NB4 (cell line): ENCODE data around the gene PSMD9.
"Not testable (repeated sequence)": the region's sequence is repeated elsewhere in the genome, so short reads cannot be mapped to it uniquely, and the experiment has no call there.

Experiments
- DNase-seq: peaks from one replicate; pipeline ENCODE4 v3.0.0; 2010; ENCODE audit warnings: low read depth
- H3K4me3 ChIP-seq: one replicate; pipeline ENCODE4 v1.5.1; 2011; ENCODE audit warnings: mild to moderate bottlenecking, low read depth, low read length, moderate library complexity
- MAX ChIP-seq: IDR thresholded peaks from 2 replicates; pipeline ENCODE4 v1.6.1; 2011; ENCODE audit warnings: low read depth, low read length
- MYC ChIP-seq: IDR thresholded peaks from 2 replicates; pipeline ENCODE4 v1.6.1; 2011; ENCODE audit warnings: low read depth, low read length
- POLR2A ChIP-seq: IDR thresholded peaks from 2 replicates; pipeline ENCODE4 v1.6.1; 2011; ENCODE audit warnings: mild to moderate bottlenecking; ENCODE audit not compliant: insufficient read length; ENCODE audit errors: extremely low read depth
- TF ChIP-seq, protein P1 (sequence below): IDR thresholded peaks from one replicate; pipeline ENCODE4 v1.5.1; 2012; ENCODE audit warnings: low read depth, low read length

PSMD9 gene

GRCh38 chr12:121849211-121849610, 39.4 kb upstream of the PSMD9 start:
- TF ChIP-seq POLR2A (no peak), MYC (no peak), MAX (no peak)
- TF ChIP-seq, protein P1, sequence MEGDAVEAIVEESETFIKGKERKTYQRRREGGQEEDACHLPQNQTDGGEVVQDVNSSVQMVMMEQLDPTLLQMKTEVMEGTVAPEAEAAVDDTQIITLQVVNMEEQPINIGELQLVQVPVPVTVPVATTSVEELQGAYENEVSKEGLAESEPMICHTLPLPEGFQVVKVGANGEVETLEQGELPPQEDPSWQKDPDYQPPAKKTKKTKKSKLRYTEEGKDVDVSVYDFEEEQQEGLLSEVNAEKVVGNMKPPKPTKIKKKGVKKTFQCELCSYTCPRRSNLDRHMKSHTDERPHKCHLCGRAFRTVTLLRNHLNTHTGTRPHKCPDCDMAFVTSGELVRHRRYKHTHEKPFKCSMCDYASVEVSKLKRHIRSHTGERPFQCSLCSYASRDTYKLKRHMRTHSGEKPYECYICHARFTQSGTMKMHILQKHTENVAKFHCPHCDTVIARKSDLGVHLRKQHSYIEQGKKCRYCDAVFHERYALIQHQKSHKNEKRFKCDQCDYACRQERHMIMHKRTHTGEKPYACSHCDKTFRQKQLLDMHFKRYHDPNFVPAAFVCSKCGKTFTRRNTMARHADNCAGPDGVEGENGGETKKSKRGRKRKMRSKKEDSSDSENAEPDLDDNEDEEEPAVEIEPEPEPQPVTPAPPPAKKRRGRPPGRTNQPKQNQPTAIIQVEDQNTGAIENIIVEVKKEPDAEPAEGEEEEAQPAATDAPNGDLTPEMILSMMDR: no peak
- no peak for DNase-seq
- no peak overlapping the region for H3K4me3 ChIP-seq

DNA sequence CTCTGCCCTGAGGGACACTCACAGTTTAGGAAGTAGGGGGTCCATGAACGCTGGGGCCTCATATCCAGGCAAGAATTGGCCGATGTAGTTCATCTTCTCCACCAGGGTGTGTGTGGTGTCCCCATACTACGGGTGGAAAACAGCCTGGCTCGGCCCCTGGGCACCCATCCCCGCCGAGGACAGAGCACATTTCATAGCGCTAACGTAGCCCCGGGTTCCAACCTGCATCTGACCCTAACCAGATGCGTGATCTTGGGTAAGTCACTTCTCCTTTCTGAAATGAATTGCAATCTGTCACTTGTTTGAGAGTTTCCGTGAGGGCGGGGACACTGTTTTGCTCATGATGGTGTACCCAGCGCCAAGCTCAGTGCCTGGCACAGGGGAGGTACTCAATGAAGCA, 38.9 kb upstream of the PSMD9 start:
- DNase-seq: peak; percentile 64
- TF ChIP-seq, protein P1: no peak
- TF ChIP-seq POLR2A (no peak), MYC (no peak), MAX (no peak)
- no peak overlapping the region for H3K4me3 ChIP-seq

DNA sequence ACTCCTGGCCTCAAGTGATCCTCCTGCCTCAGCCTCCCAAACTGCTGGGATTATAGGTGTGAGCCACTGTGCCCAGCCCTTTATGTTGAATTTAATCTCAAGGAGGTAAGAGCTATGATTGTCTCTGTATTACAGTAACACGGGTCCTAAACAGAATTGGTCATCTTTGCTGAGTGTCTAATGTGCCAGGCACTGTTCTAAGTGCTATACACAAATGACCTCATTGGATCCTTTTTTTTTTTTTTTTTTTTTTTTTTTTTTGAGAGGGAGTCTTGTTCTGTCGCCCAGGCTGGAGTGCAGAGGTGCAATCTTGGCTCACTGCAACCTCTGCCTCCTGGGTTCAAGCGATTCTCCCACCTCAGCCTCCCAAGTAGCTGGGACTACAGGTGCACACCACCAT, 36.2 kb upstream of the PSMD9 start:
- not testable (repeated sequence) for DNase-seq, H3K4me3 ChIP-seq

- DNase-seq: no peak
- TF ChIP-seq MAX (no peak), POLR2A (no peak), MYC (no peak)
- TF ChIP-seq, protein P1: no peak
- H3K4me3 ChIP-seq: no peak overlapping the region
Observed at GRCh38 chr12:121857322-121858246, 31.0 kb upstream of the PSMD9 start.

DNA sequence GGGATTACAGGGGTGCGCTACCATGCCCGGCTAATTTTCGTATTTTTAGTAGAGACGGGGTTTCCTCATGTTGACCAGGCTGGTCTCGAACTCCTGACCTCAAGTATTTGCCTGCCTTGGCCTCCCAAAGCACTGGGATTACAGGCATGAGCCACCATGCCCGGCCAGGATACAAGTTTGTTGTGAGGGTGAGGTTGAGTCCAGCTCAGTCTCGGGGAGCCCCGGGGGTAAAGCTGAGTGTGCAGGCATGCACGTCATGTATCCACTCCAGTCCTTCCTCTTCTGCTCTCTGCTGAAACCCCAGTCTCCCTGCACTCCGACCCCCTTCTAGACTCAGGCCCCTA, 30.3 kb upstream of the PSMD9 start:
- TF ChIP-seq MAX (no peak), MYC (no peak), POLR2A (no peak)
- TF ChIP-seq, protein P1: no peak
- H3K4me3 ChIP-seq: no peak overlapping the region
- DNase-seq: no peak

DNA sequence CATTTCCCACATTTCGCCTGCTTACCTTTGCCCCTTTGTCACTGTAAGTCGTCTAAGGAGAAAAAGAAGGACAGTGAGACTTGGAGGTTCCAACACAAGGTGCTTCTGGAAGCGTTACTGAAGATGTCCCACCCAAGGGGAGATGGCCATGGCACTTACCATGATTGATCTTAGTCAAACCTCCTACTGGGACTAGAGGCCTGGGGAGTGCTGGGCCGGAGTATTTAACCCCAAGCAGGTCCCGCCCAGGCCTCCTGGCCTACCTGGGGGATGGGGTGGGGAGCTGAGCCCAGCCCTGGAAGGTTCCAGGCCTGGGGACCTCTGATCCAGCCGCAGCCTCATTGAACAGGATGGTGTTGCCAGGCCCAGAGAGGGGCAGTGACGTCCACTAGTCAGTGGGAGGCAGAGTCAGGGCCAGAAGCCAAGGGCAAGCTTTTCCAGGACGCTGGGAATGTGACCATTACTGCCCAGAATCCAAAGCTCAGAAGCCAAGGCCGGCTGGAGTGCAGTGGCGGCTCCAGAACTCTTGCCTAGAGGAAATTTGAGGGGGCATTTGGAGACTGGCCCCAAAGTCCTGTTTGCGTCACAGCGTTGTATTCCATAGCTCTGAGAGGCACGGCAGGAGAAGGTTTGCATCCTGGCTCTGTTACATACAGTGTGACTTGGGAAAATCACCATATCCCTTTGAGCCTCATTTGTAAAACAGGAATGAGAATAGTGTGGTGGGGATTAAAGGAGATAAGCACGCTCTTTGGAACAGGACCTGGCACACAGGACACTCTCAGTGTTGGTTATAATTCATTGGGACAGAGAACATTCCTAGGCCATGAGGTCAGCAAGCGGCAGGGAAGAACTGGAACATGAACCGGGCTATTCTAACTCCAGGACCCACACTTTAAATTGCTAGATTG, 29.7 kb upstream of the PSMD9 start, which contains the start of gene HPD:
Gene HPD (minus strand): TSS at position 198 of the 911 bp plus-strand sequence. CDS start 36 bp downstream, at position 162.
- TF ChIP-seq MAX (no peak), POLR2A (no peak), MYC (no peak)
- TF ChIP-seq, protein P1: no peak
- H3K4me3 ChIP-seq: no peak within 1 kb of the TSS
- DNase-seq: no peak
